ENCODE results near the gene FBN3.
"Not testable (repeated sequence)": the region's sequence is repeated elsewhere in the genome, so short reads cannot be mapped to it uniquely, and the experiment has no call there.

The FBN3 gene

DNA sequence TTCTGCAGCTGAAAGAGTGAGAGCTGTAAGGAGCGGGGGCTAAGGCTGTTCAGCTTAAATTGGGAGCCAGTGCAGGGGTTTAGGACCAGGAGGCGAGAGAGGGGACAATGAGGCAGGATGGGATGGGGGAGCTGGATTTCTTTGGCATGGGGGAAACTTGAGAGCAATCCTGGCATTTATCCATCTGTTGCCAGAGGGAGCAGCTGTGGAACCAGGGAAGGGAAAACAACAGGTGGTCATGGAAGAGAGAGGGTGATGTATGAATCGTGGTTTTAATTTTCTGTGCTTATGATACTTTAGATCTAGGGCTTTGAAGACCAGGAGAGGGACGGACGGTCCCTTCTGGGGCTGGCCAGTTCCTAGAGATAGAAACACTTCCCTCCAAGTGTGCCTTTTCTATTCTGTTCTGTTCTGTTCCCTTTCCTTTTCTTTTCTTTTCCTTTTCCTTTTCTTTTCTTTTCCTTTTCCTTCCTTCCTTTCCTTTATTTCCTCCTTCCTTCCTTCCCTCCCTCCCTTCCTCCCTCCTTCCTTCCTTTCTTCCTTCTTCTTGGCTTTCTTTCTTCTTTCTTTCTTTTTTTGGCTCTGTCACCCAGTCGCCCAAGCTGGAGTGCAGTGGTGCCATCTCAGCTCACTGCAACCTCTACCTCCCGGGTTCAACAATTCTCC is 112.8 kb downstream of the FBN3 start:
- Histone ChIP-seq H3K79me2 (ENCODE audit: insufficient read depth, low read depth) (no peaks in the 10 kb centered on the region), H2AFZ (ENCODE audit: low read depth) (no peak overlapping the region), H3K36me3 (ENCODE audit: insufficient read depth) (no peaks in the 10 kb centered on the region), H3K27me3 (ENCODE audit: insufficient read depth, low read depth) (peaks cover 24% of the 10 kb centered on the region), H3K4me2 (no peak overlapping the region), H3K4me3 (IDR thresholded peaks at IDR 0.05; ENCODE audit: insufficient read depth, low read depth, low read length) (no peak overlapping the region), H3K9ac (no peak overlapping the region), H4K20me1 (ENCODE audit: insufficient read depth) (no peaks in the 10 kb centered on the region), H3K27ac (no peak overlapping the region), H3K4me1 (ENCODE audit: low read depth, poor library complexity, severe bottlenecking) (no peaks in the 10 kb centered on the region)
- TF ChIP-seq, protein P1, sequence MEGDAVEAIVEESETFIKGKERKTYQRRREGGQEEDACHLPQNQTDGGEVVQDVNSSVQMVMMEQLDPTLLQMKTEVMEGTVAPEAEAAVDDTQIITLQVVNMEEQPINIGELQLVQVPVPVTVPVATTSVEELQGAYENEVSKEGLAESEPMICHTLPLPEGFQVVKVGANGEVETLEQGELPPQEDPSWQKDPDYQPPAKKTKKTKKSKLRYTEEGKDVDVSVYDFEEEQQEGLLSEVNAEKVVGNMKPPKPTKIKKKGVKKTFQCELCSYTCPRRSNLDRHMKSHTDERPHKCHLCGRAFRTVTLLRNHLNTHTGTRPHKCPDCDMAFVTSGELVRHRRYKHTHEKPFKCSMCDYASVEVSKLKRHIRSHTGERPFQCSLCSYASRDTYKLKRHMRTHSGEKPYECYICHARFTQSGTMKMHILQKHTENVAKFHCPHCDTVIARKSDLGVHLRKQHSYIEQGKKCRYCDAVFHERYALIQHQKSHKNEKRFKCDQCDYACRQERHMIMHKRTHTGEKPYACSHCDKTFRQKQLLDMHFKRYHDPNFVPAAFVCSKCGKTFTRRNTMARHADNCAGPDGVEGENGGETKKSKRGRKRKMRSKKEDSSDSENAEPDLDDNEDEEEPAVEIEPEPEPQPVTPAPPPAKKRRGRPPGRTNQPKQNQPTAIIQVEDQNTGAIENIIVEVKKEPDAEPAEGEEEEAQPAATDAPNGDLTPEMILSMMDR (conservative IDR thresholded peaks at IDR 0.05; ENCODE audit: low read depth, low read length) = no peak

DNA sequence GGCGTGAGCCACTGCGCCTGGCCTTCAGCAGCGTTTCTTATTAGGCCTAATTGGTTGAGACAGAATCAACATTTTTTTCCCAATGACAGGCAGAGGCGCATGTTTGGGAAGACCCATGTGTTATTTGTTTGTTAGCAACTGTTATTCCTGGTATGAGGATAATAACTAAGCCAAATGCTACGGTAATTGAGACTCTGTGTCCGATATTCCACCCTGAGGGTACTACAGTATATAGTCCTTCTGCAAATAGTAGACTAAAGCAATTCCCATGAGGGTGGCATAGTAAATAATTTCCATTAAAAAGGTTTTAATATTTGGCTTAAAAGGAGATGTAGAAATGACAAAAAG is 115.2 kb downstream of the FBN3 start:
- TF ChIP-seq, protein P1 (conservative IDR thresholded peaks at IDR 0.05; ENCODE audit: low read depth, low read length) = no peak
- no peak overlapping the region for H2AFZ ChIP-seq (ENCODE audit: low read depth)
- peaks cover 36% of the 10 kb centered on the region for H3K27me3 ChIP-seq (ENCODE audit: insufficient read depth, low read depth)
- H3K27ac ChIP-seq = no peak overlapping the region
- no peaks in the 10 kb centered on the region for H3K79me2 ChIP-seq (ENCODE audit: insufficient read depth, low read depth)
- H4K20me1 ChIP-seq (ENCODE audit: insufficient read depth) = no peaks in the 10 kb centered on the region
- no peak overlapping the region for H3K4me3 ChIP-seq (IDR thresholded peaks at IDR 0.05; ENCODE audit: insufficient read depth, low read depth, low read length)
- no peak overlapping the region for H3K4me2 ChIP-seq
- H3K9ac ChIP-seq = no peak overlapping the region
- no peaks in the 10 kb centered on the region for H3K4me1 ChIP-seq (ENCODE audit: low read depth, poor library complexity, severe bottlenecking)
- H3K36me3 ChIP-seq (ENCODE audit: insufficient read depth) = no peaks in the 10 kb centered on the region

DNA sequence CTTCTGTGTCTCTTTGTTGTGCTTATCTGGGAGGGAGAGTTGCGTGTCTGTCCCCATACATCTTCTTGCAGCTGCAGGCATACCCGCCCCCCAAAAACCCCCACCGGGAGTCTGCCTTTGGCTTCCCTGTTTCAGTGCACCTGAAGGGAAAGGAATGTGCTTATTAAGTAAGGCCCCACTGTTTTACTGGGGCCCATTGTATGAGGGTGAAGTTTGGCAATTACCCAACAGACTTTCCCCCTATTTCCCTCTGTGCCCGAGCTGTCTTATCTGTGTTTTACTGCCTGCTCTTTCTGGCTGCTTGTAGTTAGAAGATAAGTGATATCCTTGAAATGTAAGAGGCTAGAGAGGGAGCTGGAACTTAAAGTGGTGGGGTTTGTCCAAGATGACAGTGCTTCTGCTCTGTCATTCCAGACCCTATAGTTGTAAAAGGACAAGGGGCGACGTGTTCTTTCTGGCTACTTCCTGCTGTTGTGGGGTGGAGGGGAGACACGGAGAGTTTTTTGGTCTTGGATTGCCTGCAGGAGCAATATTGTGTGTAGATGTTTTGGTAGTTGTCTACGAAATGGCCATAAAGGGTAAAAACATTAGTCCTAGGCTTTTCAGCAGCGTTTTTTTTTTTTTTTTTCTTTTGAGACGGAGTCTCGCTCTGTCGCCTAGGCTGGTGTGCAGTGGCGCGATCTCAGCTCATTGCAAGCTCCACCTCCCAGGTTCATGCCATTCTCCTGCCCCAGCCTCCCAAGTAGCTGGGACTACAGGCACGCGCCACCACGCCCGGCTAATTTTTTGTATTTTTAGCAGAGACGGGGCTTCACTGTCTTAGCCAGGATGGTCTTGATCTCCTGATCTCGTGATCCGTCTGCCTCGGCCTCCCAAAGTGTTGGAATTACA is 115.9 kb downstream of the FBN3 start:
- H3K4me3 ChIP-seq (IDR thresholded peaks at IDR 0.05; ENCODE audit: insufficient read depth, low read depth, low read length); H3K27ac ChIP-seq; H3K36me3 ChIP-seq (ENCODE audit: insufficient read depth); H4K20me1 ChIP-seq (ENCODE audit: insufficient read depth); H2AFZ ChIP-seq (ENCODE audit: low read depth); H3K79me2 ChIP-seq (ENCODE audit: insufficient read depth, low read depth); H3K4me2 ChIP-seq; H3K4me1 ChIP-seq (ENCODE audit: low read depth, poor library complexity, severe bottlenecking); H3K9ac ChIP-seq: not testable (repeated sequence)
- H3K27me3 ChIP-seq (ENCODE audit: insufficient read depth, low read depth) = peaks cover 36% of the 10 kb centered on the region

DNA sequence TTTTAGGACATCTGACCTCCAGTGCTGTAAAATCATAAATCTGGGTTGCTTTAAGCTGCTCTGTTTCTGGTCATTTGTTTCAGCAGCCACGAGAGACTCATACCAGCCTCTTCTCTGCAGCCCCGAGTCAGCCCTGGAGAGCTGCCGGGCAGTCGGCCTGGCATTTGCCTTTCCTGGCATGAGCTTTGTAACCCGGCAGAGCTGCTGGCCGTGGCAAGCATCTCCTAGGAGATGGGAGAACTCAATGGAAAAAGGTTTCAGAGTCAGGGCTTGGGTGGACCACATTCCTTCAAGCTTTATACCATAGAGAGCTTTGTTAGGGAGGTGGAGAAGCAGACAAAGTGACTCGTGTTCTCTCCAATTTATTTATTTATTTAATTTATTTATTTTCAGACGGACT is 118.4 kb downstream of the FBN3 start:
- H3K4me2 ChIP-seq = no peak overlapping the region
- TF ChIP-seq, protein P1 (conservative IDR thresholded peaks at IDR 0.05; ENCODE audit: low read depth, low read length) = no peak
- no peak overlapping the region for H2AFZ ChIP-seq (ENCODE audit: low read depth)
- no peaks in the 10 kb centered on the region for H3K79me2 ChIP-seq (ENCODE audit: insufficient read depth, low read depth)
- no peak overlapping the region for H3K4me3 ChIP-seq (IDR thresholded peaks at IDR 0.05; ENCODE audit: insufficient read depth, low read depth, low read length)
- no peak overlapping the region for H3K27ac ChIP-seq
- H3K27me3 ChIP-seq (ENCODE audit: insufficient read depth, low read depth) = peaks cover 31% of the 10 kb centered on the region
- no peaks in the 10 kb centered on the region for H4K20me1 ChIP-seq (ENCODE audit: insufficient read depth)
- H3K9ac ChIP-seq = no peak overlapping the region
- no peaks in the 10 kb centered on the region for H3K4me1 ChIP-seq (ENCODE audit: low read depth, poor library complexity, severe bottlenecking)
- H3K36me3 ChIP-seq (ENCODE audit: insufficient read depth) = no peaks in the 10 kb centered on the region

All from KMS-11 (cell line).